RPMI7951 (cell line): Measurements from ENCODE around the gene FGFR3. TPM values are rescaled to one million over a fixed set of nuclear protein-coding genes. Genes with fewer than 3 reads are reported as not detected.
"Not testable (repeated sequence)": the region's sequence is repeated elsewhere in the genome, so short reads cannot be mapped to it uniquely, and the experiment has no call there.

Source experiments
- DNase-seq: peaks from one replicate; pipeline ENCODE4 v3.0.0-alpha.2; 2012; ENCODE audit warnings: low read depth
- total RNA-seq: library from RNA; depleted of rRNA; stranded (reverse); fragments of >200 nt; shearing (Covaris generic); gene quantifications from 2 replicates; pipeline ENCODE4 v1.2.3, GENCODE V29; 2014

Gene FGFR3
- total RNA-seq, 1 experiment from 2014 or later = not detected

GRCh38 chr4:1819284-1819683 lies 26.2 kb downstream of the FGFR3 start:
- no peak for DNase-seq

GRCh38 chr4:1819816-1820215 lies 26.7 kb downstream of the FGFR3 start:
- no peak for DNase-seq

GRCh38 chr4:1821679-1822567 lies 28.8 kb downstream of the FGFR3 start:
- DNase-seq = no peak

- DNase-seq = no peak
These were observed 29.8 kb downstream of the FGFR3 start for GRCh38 chr4:1822568-1823544.

- no peak for DNase-seq
These were observed 30.4 kb downstream of the FGFR3 start for GRCh38 chr4:1823545-1823932.

- DNase-seq = no peak
These were observed 31.7 kb downstream of the FGFR3 start for GRCh38 chr4:1824746-1825145.

GRCh38 chr4:1825326-1825725 lies 32.2 kb downstream of the FGFR3 start:
- DNase-seq = no peak

- DNase-seq = no peak
These were observed 33.6 kb downstream of the FGFR3 start for GRCh38 chr4:1826531-1827350.

GRCh38 chr4:1830234-1830633 lies 37.1 kb downstream of the FGFR3 start:
- no peak for DNase-seq

GRCh38 chr4:1830642-1831228 lies 37.6 kb downstream of the FGFR3 start:
- DNase-seq = no peak

- DNase-seq = no peak
These were observed 38.2 kb downstream of the FGFR3 start for GRCh38 chr4:1831331-1831730.

- no peak for DNase-seq
These were observed 39.6 kb downstream of the FGFR3 start for GRCh38 chr4:1832690-1833089.

GRCh38 chr4:1833307-1834046 lies 40.4 kb downstream of the FGFR3 start:
- DNase-seq = no peak

- DNase-seq = no peak
These were observed 41.1 kb downstream of the FGFR3 start for GRCh38 chr4:1834047-1834775.

- not testable (repeated sequence) for DNase-seq
These were observed 42.7 kb downstream of the FGFR3 start for GRCh38 chr4:1835836-1836235.

GRCh38 chr4:1836650-1837049 lies 43.6 kb downstream of the FGFR3 start:
- no peak for DNase-seq

GRCh38 chr4:1837069-1837468 lies 44.0 kb downstream of the FGFR3 start:
- DNase-seq = no peak

- no peak for DNase-seq
These were observed 46.2 kb downstream of the FGFR3 start for GRCh38 chr4:1839282-1839681.

- DNase-seq = no peak
These were observed 48.3 kb downstream of the FGFR3 start for GRCh38 chr4:1841201-1841886.
